ENCODE measurements around the gene RELL1. TPM values are rescaled to one million over a fixed set of nuclear protein-coding genes. Genes with fewer than 3 reads are reported as not detected.

RELL1 gene
- total and polyA plus RNA-seq, 2 donors (not counting 1 experiment from before 2014, with no cell fraction given) = 0.64 to 3.2 TPM

GRCh38 chr4:37690976-37691375, 4.8 kb upstream of the RELL1 start:
- H3K9ac ChIP-seq (ENCODE audit: low read length) = no peak overlapping the region
- DNase-seq (no peak), ATAC-seq (ENCODE audit: low read depth) (no peak)
- Mint-ChIP-seq H3K4me1 (peaks cover 6% of the 10 kb centered on the region), H3K27ac (no peak overlapping the region), H3K4me3 (no peak overlapping the region), H3K27me3 (peaks cover 6% of the 10 kb centered on the region), H3K9me3 (ENCODE audit: insufficient read depth) (peaks cover 6% of the 10 kb centered on the region)
- no peaks in the 10 kb centered on the region for H4K20me1 ChIP-seq (ENCODE audit: control insufficient read depth, insufficient read depth, low read length, poor library complexity, severe bottlenecking)
- TF ChIP-seq CTCF (IDR thresholded peaks at IDR 0.05) (no peak), EZH2 (IDR thresholded peaks at IDR 0.05; ENCODE audit: borderline replicate concordance, insufficient read depth, low read depth, low read length, poor library complexity, severe bottlenecking) (no peak)
- H3K36me3 ChIP-seq (replicated peaks in 1 of 2; ENCODE audit: control extremely low read depth in 1 of 2, control insufficient read depth in 1 of 2, extremely low read depth in 1 of 2, insufficient read depth in 2 of 2, low read length in 1 of 2) = no peaks in the 10 kb centered on the region
- H3K4me1 ChIP-seq (ENCODE audit: control insufficient read depth in 2 of 2, insufficient read depth in 2 of 2, low read length in 2 of 2) = peaks cover 5 to 8% of the 10 kb centered on the region in 2 donors
- H3K79me2 ChIP-seq (ENCODE audit: control insufficient read depth, insufficient read depth, low read length) = no peaks in the 10 kb centered on the region
- no peaks in the 10 kb centered on the region for H3K27me3 ChIP-seq (replicated peaks in 1 of 4; ENCODE audit: control extremely low read depth in 1 of 4, control insufficient read depth in 3 of 4, insufficient read depth in 4 of 4, low read length in 3 of 4)
- no peak overlapping the region for H3K4me3 ChIP-seq (ENCODE audit: control extremely low read depth in 1 of 5, extremely low read depth in 1 of 5, insufficient read depth in 1 of 5, low read depth in 2 of 5, low read length in 4 of 5)
- WGBS (ENCODE audit: insufficient coverage) = no CpG with 5 or more reads among the region's 3 CpGs
- H3K4me2 ChIP-seq (replicated peaks; ENCODE audit: low read depth, low read length, poor library complexity, severe bottlenecking) = no peak overlapping the region
- no peak overlapping the region for H3K27ac ChIP-seq (ENCODE audit: low read length in 2 of 2)
- ChIA-PET POLR2A (no interaction called here), CTCF (no interaction called here)
- intact Hi-C loops (cut with micrococcal nuclease) = no loop called here
- no peaks in the 10 kb centered on the region for H3K9me3 ChIP-seq (ENCODE audit: control extremely low read depth in 1 of 3, control insufficient read depth in 2 of 3, insufficient read depth in 1 of 3, low read length in 2 of 3)
- no peak overlapping the region for H2AFZ ChIP-seq (ENCODE audit: insufficient read depth, low read depth, low read length, poor library complexity, severe bottlenecking)

- DNase-seq (no peak), ATAC-seq (ENCODE audit: low read depth) (no peak)
- H4K20me1 ChIP-seq (ENCODE audit: control insufficient read depth, insufficient read depth, low read length, poor library complexity, severe bottlenecking) = peaks cover 5% of the 10 kb centered on the region
- H3K9me3 ChIP-seq (ENCODE audit: control extremely low read depth in 1 of 3, control insufficient read depth in 2 of 3, insufficient read depth in 1 of 3, low read length in 2 of 3) = no peaks in the 10 kb centered on the region
- WGBS (ENCODE audit: insufficient coverage) = no CpG with 5 or more reads among the region's 1 CpG
- CTCF ChIA-PET = no interaction called here
- H3K9me3 Mint-ChIP-seq (ENCODE audit: insufficient read depth) = peaks cover 6% of the 10 kb centered on the region
- TF ChIP-seq CTCF (IDR thresholded peaks at IDR 0.05) = no peak
- TF ChIP-seq EZH2 (IDR thresholded peaks at IDR 0.05; ENCODE audit: borderline replicate concordance, insufficient read depth, low read depth, low read length, poor library complexity, severe bottlenecking) = no peak
- POLR2A ChIA-PET = no interaction called here
- no peak overlapping the region for H3K27ac Mint-ChIP-seq
- H2AFZ ChIP-seq (ENCODE audit: insufficient read depth, low read depth, low read length, poor library complexity, severe bottlenecking) = no peak overlapping the region
- peaks cover 15% of the 10 kb centered on the region for H3K4me1 Mint-ChIP-seq
- no peaks in the 10 kb centered on the region for H3K36me3 ChIP-seq (replicated peaks in 1 of 2; ENCODE audit: control extremely low read depth in 1 of 2, control insufficient read depth in 1 of 2, extremely low read depth in 1 of 2, insufficient read depth in 2 of 2, low read length in 1 of 2)
- intact Hi-C loops (cut with micrococcal nuclease) = loop anchor here (5.0 to 10.0 kb wide), 7 partner anchors 58 to 1445 kb away; partner anchors contain the start of genes ARAP2 and KLF3
- H3K27me3 Mint-ChIP-seq = peaks cover 7% of the 10 kb centered on the region
- H3K79me2 ChIP-seq (ENCODE audit: control insufficient read depth, insufficient read depth, low read length) = no peaks in the 10 kb centered on the region
- H3K9ac ChIP-seq (ENCODE audit: low read length) = no peak overlapping the region
- H3K4me1 ChIP-seq (ENCODE audit: control insufficient read depth in 2 of 2, insufficient read depth in 2 of 2, low read length in 2 of 2) = peaks cover 15 to 19% of the 10 kb centered on the region in 2 donors
- no peak overlapping the region for H3K27ac ChIP-seq (ENCODE audit: low read length in 2 of 2)
- H3K27me3 ChIP-seq (replicated peaks in 1 of 4; ENCODE audit: control extremely low read depth in 1 of 4, control insufficient read depth in 3 of 4, insufficient read depth in 4 of 4, low read length in 3 of 4) = peaks cover 0 to 6% (median 3%) of the 10 kb centered on the region in 4 experiments
- H3K4me2 ChIP-seq (replicated peaks; ENCODE audit: low read depth, low read length, poor library complexity, severe bottlenecking) = no peak overlapping the region
- no peak overlapping the region for H3K4me3 ChIP-seq (ENCODE audit: control extremely low read depth in 1 of 5, extremely low read depth in 1 of 5, insufficient read depth in 1 of 5, low read depth in 2 of 5, low read length in 4 of 5)
- H3K4me3 Mint-ChIP-seq = no peak overlapping the region
Observed at GRCh38 chr4:37689353-37690095, 3.3 kb upstream of the RELL1 start.

All from B cell (primary cell).